ENCODE results near the gene HERC5. TPM values are rescaled to one million over a fixed set of nuclear protein-coding genes. Genes with fewer than 3 reads are reported as not detected.

HERC5 gene
- total RNA-seq, 1 experiment from 2014 or later: 7.2 TPM

DNA sequence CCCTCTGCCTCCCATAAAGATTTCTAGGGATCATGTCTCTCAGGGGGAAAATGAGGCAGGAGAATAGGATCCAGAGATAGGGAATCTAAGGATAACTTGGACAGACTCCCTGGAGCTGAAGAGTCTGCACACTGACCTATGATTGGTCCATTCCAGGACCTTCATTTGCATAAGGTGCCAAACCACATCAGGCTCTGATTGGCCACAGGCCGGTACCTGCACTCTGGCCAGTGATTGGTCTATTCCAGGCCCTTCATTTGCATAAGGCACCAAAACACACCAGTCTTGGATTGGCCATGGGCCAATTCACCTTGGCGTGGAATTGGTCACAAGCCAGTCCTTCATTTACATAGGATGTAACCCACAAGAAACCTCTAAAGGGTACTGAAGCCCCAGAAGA lies 4.0 kb upstream of the HERC5 start:
- Histone ChIP-seq H3K27me3 (ENCODE audit: insufficient read depth, low read length) (no peaks in the 10 kb centered on the region), H3K36me3 (ENCODE audit: control insufficient read depth in 1 of 2, insufficient read depth in 2 of 2, low read length in 2 of 2) (no peaks in the 10 kb centered on the region), H3K27ac (ENCODE audit: low read depth, low read length) (no peak overlapping the region), H3K4me3 (replicated peaks in 1 of 2; ENCODE audit: low read depth in 1 of 2, low read length in 2 of 2) (no peak overlapping the region), H4K20me1 (ENCODE audit: insufficient read depth) (no peaks in the 10 kb centered on the region), H3K9me3 (ENCODE audit: control insufficient read depth in 1 of 2, insufficient read depth in 1 of 2, low read depth in 1 of 2, low read length in 2 of 2) (no peaks in the 10 kb centered on the region), H3K4me2 (ENCODE audit: low read length) (no peak overlapping the region), H2AFZ (ENCODE audit: low read depth, low read length, poor library complexity, severe bottlenecking) (no peak overlapping the region), H3K79me2 (ENCODE audit: insufficient read depth, low read length) (no peaks in the 10 kb centered on the region), H3K4me1 (ENCODE audit: control insufficient read depth in 1 of 2, insufficient read depth in 2 of 2, low read length in 2 of 2) (peaks cover 3 to 19% of the 10 kb centered on the region in 2 experiments; a peak in 2 of 4 replicates), H3K9me2 (ENCODE audit: insufficient read depth) (no peaks in the 10 kb centered on the region), H3K9ac (ENCODE audit: low read length) (no peak overlapping the region)
- intact Hi-C loops (cut with micrococcal nuclease): no loop called here
- RAD21 ChIA-PET (ENCODE audit: low non-redundant PET in 1 of 2, low total read pairs in 2 of 2, uncharacterized antibody in 2 of 2, unreplicated experiment in 2 of 2): no interaction called here
- TF ChIP-seq TCF7L2 (IDR thresholded peaks at IDR 0.05; ENCODE audit: borderline replicate concordance, extremely low read depth, insufficient read depth, insufficient read length) (no peak), ZFX (IDR thresholded peaks at IDR 0.05) (no peak), SIN3A (IDR thresholded peaks at IDR 0.05; ENCODE audit: low read depth) (no peak), EGR1 (IDR thresholded peaks at IDR 0.05; ENCODE audit: low read depth) (no peak), EZH2 (IDR thresholded peaks at IDR 0.05) (no peak), FOSL1 (IDR thresholded peaks at IDR 0.05; ENCODE audit: low read depth) (no peak), EZH2phosphoT487 (IDR thresholded peaks at IDR 0.05; ENCODE audit: borderline replicate concordance) (no peak), SRF (IDR thresholded peaks at IDR 0.05; ENCODE audit: low read depth) (no peak), SP1 (IDR thresholded peaks at IDR 0.05; ENCODE audit: low read depth) (no peak), POLR2A (IDR thresholded peaks at IDR 0.05; ENCODE audit: borderline replicate concordance, extremely low read depth, insufficient read depth, insufficient read length) (no peak)
- TF ChIP-seq, protein P1, sequence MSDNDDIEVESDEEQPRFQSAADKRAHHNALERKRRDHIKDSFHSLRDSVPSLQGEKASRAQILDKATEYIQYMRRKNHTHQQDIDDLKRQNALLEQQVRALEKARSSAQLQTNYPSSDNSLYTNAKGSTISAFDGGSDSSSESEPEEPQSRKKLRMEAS (IDR thresholded peaks at IDR 0.05): no peak
- TF ChIP-seq, protein P2, sequence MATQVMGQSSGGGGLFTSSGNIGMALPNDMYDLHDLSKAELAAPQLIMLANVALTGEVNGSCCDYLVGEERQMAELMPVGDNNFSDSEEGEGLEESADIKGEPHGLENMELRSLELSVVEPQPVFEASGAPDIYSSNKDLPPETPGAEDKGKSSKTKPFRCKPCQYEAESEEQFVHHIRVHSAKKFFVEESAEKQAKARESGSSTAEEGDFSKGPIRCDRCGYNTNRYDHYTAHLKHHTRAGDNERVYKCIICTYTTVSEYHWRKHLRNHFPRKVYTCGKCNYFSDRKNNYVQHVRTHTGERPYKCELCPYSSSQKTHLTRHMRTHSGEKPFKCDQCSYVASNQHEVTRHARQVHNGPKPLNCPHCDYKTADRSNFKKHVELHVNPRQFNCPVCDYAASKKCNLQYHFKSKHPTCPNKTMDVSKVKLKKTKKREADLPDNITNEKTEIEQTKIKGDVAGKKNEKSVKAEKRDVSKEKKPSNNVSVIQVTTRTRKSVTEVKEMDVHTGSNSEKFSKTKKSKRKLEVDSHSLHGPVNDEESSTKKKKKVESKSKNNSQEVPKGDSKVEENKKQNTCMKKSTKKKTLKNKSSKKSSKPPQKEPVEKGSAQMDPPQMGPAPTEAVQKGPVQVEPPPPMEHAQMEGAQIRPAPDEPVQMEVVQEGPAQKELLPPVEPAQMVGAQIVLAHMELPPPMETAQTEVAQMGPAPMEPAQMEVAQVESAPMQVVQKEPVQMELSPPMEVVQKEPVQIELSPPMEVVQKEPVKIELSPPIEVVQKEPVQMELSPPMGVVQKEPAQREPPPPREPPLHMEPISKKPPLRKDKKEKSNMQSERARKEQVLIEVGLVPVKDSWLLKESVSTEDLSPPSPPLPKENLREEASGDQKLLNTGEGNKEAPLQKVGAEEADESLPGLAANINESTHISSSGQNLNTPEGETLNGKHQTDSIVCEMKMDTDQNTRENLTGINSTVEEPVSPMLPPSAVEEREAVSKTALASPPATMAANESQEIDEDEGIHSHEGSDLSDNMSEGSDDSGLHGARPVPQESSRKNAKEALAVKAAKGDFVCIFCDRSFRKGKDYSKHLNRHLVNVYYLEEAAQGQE (IDR thresholded peaks at IDR 0.05; ENCODE audit: low read depth): no peak
- CTCF ChIA-PET: no interaction called here
- POLR2A ChIA-PET: no interaction called here
- BruUV-seq (replicated peaks): no TSS peak
- DNase-seq (ENCODE audit: low read depth, low spot score) (no peak), ATAC-seq (no peak)
